H9 (cell line): Measurements from ENCODE around the gene ACAP1. TPM values are rescaled to one million over a fixed set of nuclear protein-coding genes. Genes with fewer than 3 reads are reported as not detected.

Experiments
- DNase-seq: peaks from one replicate; pipeline ENCODE4 v3.0.0-alpha.2; 2017
- H2AFZ ChIP-seq: one replicate; pipeline ENCODE4 v1.6.1; 2013; ENCODE audit warnings: mild to moderate bottlenecking, low read length, control low read depth, moderate library complexity
- H2AK5ac ChIP-seq: 2 replicates; pipeline ENCODE4 v1.6.1; 2013; ENCODE audit warnings: low read length, control low read depth, mixed read lengths; ENCODE audit not compliant: insufficient read length
- H2BK120ac ChIP-seq: one replicate; pipeline ENCODE4 v1.6.1; 2013; ENCODE audit warnings: low read depth, mild to moderate bottlenecking, low read length, control low read depth, inconsistent platforms; ENCODE audit not compliant: poor library complexity, severe bottlenecking
- H2BK12ac ChIP-seq: 2 replicates; pipeline ENCODE4 v1.6.1; 2013; ENCODE audit warnings: low read length, control low read depth, mixed read lengths, low read depth; ENCODE audit not compliant: insufficient read length
- H2BK15ac ChIP-seq: 2 replicates; pipeline ENCODE4 v1.6.1; 2013; ENCODE audit warnings: low read depth, low read length, control low read depth
- H2BK20ac ChIP-seq: one replicate; pipeline ENCODE4 v1.6.1; 2013; ENCODE audit warnings: low read depth, mild to moderate bottlenecking, low read length, control low read depth, inconsistent platforms; ENCODE audit not compliant: poor library complexity, severe bottlenecking
- H2BK5ac ChIP-seq: 2 replicates; pipeline ENCODE4 v1.6.1; 2013; ENCODE audit warnings: low read length, control low read depth, mixed read lengths; ENCODE audit not compliant: insufficient read length
- H3K14ac ChIP-seq: 2 replicates; pipeline ENCODE4 v1.6.1; 2013; ENCODE audit warnings: low read length, control low read depth; ENCODE audit not compliant: insufficient read depth
- H3K18ac ChIP-seq: 2 replicates; pipeline ENCODE4 v1.6.1; 2013; ENCODE audit warnings: low read depth, mild to moderate bottlenecking, mixed read lengths, low read length, control low read depth; ENCODE audit not compliant: insufficient read length
- H3K23ac ChIP-seq: 2 replicates; pipeline ENCODE4 v1.6.1; 2013; ENCODE audit warnings: low read length, control low read depth, mixed read lengths, low read depth; ENCODE audit not compliant: insufficient read length
- H3K23me2 ChIP-seq: 2 replicates; pipeline ENCODE4 v1.6.1; 2013; ENCODE audit warnings: low read depth, mild to moderate bottlenecking, mixed read lengths, low read length, control low read depth; ENCODE audit not compliant: insufficient read length, poor library complexity, severe bottlenecking
- H3K27ac ChIP-seq: 2 replicates; pipeline ENCODE4 v1.5.1; 2013; ENCODE audit warnings: low read length, control low read depth, mixed read lengths, low read depth; ENCODE audit not compliant: insufficient read length
- H3K27me3 ChIP-seq: 2 replicates; pipeline ENCODE4 v1.6.1; 2013; ENCODE audit warnings: low read length, control low read depth, inconsistent platforms; ENCODE audit not compliant: insufficient read depth
- H3K4ac ChIP-seq: 2 replicates; pipeline ENCODE4 v1.6.1; 2013; ENCODE audit warnings: low read depth, mild to moderate bottlenecking, control low read depth, inconsistent platforms, low read length, moderate library complexity
- H3K4me1 ChIP-seq: 2 replicates; pipeline ENCODE4 v1.6.1; 2013; ENCODE audit warnings: low read length, control low read depth, inconsistent platforms; ENCODE audit not compliant: insufficient read depth
- H3K4me2 ChIP-seq: 2 replicates; pipeline ENCODE4 v1.6.1; 2013; ENCODE audit warnings: low read length, control low read depth, mixed read lengths; ENCODE audit not compliant: insufficient read length, insufficient read depth
- H3K56ac ChIP-seq: 2 replicates; pipeline ENCODE4 v1.6.1; 2013; ENCODE audit warnings: low read depth, mild to moderate bottlenecking, mixed read lengths, low read length, control low read depth; ENCODE audit not compliant: insufficient read length
- H3K79me1 ChIP-seq: 2 replicates; pipeline ENCODE4 v1.6.1; 2013; ENCODE audit warnings: low read depth, mild to moderate bottlenecking, moderate library complexity, low read length, control low read depth, inconsistent platforms; ENCODE audit not compliant: insufficient read depth, poor library complexity, severe bottlenecking
- H3K79me2 ChIP-seq: 2 replicates; pipeline ENCODE4 v1.6.1; 2013; ENCODE audit warnings: low read length, control low read depth, inconsistent platforms; ENCODE audit not compliant: insufficient read depth
- H3K9ac ChIP-seq: 2 replicates; pipeline ENCODE4 v1.6.1; 2013; ENCODE audit warnings: low read length, control low read depth, mixed read lengths; ENCODE audit not compliant: insufficient read length; ENCODE audit errors: extremely low read depth
- H3K9me3 ChIP-seq: one replicate; pipeline ENCODE4 v1.6.1; 2013; ENCODE audit warnings: low read depth, low read length, inconsistent platforms; ENCODE audit not compliant: control insufficient read depth
- H3T11ph ChIP-seq: one replicate; pipeline ENCODE4 v1.6.1; 2013; ENCODE audit warnings: mild to moderate bottlenecking, low read length, control low read depth, inconsistent platforms
- H4K20me1 ChIP-seq: one replicate; pipeline ENCODE4 v1.6.1; 2013; ENCODE audit not compliant: control insufficient read depth, insufficient read length, insufficient read depth
- H4K5ac ChIP-seq: 2 replicates; pipeline ENCODE4 v1.6.1; 2013; ENCODE audit warnings: low read depth, mild to moderate bottlenecking, mixed read lengths, low read length, control low read depth; ENCODE audit not compliant: insufficient read length
- H4K8ac ChIP-seq: replicated peaks from 2 replicates; pipeline ENCODE4 v1.6.1; 2013; ENCODE audit warnings: low read length, control low read depth, mixed read lengths, low read depth; ENCODE audit not compliant: insufficient read length
- H4K91ac ChIP-seq: 2 replicates; pipeline ENCODE4 v1.6.1; 2013; ENCODE audit warnings: low read depth, mild to moderate bottlenecking, moderate library complexity, mixed read lengths, low read length, control low read depth; ENCODE audit not compliant: insufficient read length
- H3K27ac Mint-ChIP-seq, 3 experiments: 2 replicates in 2 of 3; 3 replicates in 1 of 3; pipeline ENCODE4 v1.8.0; 2020 to 2021; ENCODE audit warnings: mixed read lengths in 3 of 3, mild to moderate bottlenecking in 1 of 3, moderate library complexity in 1 of 3
- H3K27me3 Mint-ChIP-seq: 2 replicates; pipeline ENCODE4 v1.8.0; 2021; ENCODE audit warnings: low read depth, mild to moderate bottlenecking, moderate library complexity, mixed read lengths
- H3K36me3 Mint-ChIP-seq, 3 experiments: 2 replicates in 2 of 3; 3 replicates in 1 of 3; pipeline ENCODE4 v1.8.0; 2020 to 2021; ENCODE audit warnings: low read depth in 3 of 3, mixed read lengths in 3 of 3; ENCODE audit not compliant: insufficient read depth in 1 of 3
- H3K4me1 Mint-ChIP-seq, 2 experiments: 2 replicates each; pipeline ENCODE4 v1.8.0; 2020; ENCODE audit warnings: mixed read lengths in 2 of 2
- H3K4me3 Mint-ChIP-seq, 2 experiments: 2 replicates in 1 of 2; 3 replicates in 1 of 2; pipeline ENCODE4 v1.8.0; 2020 to 2021; ENCODE audit warnings: mild to moderate bottlenecking in 2 of 2, mixed read lengths in 2 of 2, moderate library complexity in 1 of 2
- H3K9me3 Mint-ChIP-seq, 2 experiments: 2 replicates in 1 of 2; 3 replicates in 1 of 2; pipeline ENCODE4 v1.8.0; 2020; ENCODE audit warnings: mild to moderate bottlenecking in 2 of 2, mixed read lengths in 2 of 2, moderate library complexity in 1 of 2
- WGBS: extraction: QIAGEN DNeasy Blood & Tissue Kit; methylation state at CpG from one replicate; pipeline ENCODE4 v1.1.7; 2013; ENCODE audit warnings: missing lambda C conversion rate, low lambda C conversion rate, mixed read lengths; ENCODE audit not compliant: insufficient read length; ENCODE audit errors: extremely low coverage; 5-methylcytosine and 5-hydroxymethylcytosine counted together
- total RNA-seq: library from RNA; stranded (reverse); gene quantifications from 2 replicates; pipeline ENCODE4 v1.2.1, GENCODE V29; 2021
- TF ChIP-seq, protein P1 (sequence below): fragments of 200-600 bp; sonication (generic); conservative IDR thresholded peaks from 3 replicates; pipeline ENCODE4 v1.8.0; 2021; ENCODE audit warnings: antibody characterized with exemption, mild to moderate bottlenecking

Gene ACAP1
- total RNA-seq, 1 experiment from 2014 or later = 18.2 TPM

DNA sequence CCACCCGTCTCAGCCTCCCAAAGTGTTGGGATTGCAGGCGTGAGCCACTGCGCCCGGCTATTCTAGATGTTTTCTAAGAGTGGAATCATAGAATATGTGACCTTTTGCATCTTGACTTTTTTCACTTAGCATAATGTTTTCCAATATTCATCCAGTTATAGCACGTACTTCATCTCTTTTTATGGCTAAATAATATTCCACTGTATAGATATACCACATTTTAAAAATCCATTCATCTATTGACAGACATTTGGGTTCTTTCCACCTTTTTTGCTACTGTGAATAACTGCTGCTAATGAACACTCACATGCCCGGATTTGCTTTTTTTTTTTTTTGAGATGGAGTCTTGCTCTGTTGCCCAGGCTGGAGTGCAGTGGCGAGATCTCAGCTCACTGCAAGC is 32.1 kb upstream of the ACAP1 start:
- peaks cover 2 to 10% (median 7%) of the 10 kb centered on the region in 3 experiments; a peak in 6 of 7 replicates for H3K36me3 Mint-ChIP-seq
- peaks cover 12% of the 10 kb centered on the region for H3K27me3 Mint-ChIP-seq
- no peak overlapping the region for H2BK15ac ChIP-seq
- H3K27me3 ChIP-seq = no peaks in the 10 kb centered on the region
- H3K56ac ChIP-seq = no peak overlapping the region
- no peak overlapping the region for H4K5ac ChIP-seq
- H3K27ac Mint-ChIP-seq = no peak overlapping the region
- peaks cover 2% of the 10 kb centered on the region; the same call in 1 of the 2 replicates for H3K4me1 ChIP-seq
- no peak overlapping the region for H3K23ac ChIP-seq
- WGBS = no CpG with 5 or more reads among the region's 7 CpGs
- H2BK120ac ChIP-seq = no peak overlapping the region
- no peak overlapping the region for H3K18ac ChIP-seq
- peaks cover 11% of the 10 kb centered on the region for H3K79me2 ChIP-seq
- H2BK12ac ChIP-seq = no peak overlapping the region
- no peak overlapping the region for H3K9ac ChIP-seq
- H4K91ac ChIP-seq = no peak overlapping the region
- H3K9me3 ChIP-seq = no peaks in the 10 kb centered on the region
- no peak overlapping the region for H3K27ac ChIP-seq
- peaks cover 0 to 6% of the 10 kb centered on the region in 2 experiments; a peak in 1 of 5 replicates for H3K9me3 Mint-ChIP-seq
- no peak overlapping the region for H2AK5ac ChIP-seq
- no peak overlapping the region for H2BK20ac ChIP-seq
- H2AFZ ChIP-seq = no peak overlapping the region
- no peak overlapping the region for H2BK5ac ChIP-seq
- no peak overlapping the region for H3K4ac ChIP-seq
- no peak for DNase-seq
- TF ChIP-seq, protein P1, sequence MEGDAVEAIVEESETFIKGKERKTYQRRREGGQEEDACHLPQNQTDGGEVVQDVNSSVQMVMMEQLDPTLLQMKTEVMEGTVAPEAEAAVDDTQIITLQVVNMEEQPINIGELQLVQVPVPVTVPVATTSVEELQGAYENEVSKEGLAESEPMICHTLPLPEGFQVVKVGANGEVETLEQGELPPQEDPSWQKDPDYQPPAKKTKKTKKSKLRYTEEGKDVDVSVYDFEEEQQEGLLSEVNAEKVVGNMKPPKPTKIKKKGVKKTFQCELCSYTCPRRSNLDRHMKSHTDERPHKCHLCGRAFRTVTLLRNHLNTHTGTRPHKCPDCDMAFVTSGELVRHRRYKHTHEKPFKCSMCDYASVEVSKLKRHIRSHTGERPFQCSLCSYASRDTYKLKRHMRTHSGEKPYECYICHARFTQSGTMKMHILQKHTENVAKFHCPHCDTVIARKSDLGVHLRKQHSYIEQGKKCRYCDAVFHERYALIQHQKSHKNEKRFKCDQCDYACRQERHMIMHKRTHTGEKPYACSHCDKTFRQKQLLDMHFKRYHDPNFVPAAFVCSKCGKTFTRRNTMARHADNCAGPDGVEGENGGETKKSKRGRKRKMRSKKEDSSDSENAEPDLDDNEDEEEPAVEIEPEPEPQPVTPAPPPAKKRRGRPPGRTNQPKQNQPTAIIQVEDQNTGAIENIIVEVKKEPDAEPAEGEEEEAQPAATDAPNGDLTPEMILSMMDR = no peak
- no peaks in the 10 kb centered on the region for H4K20me1 ChIP-seq
- H3K4me1 Mint-ChIP-seq = peaks cover 8% of the 10 kb centered on the region in 2 experiments
- no peak overlapping the region for H3K4me3 Mint-ChIP-seq
- H3K23me2 ChIP-seq = peaks cover 9% of the 10 kb centered on the region
- H3K14ac ChIP-seq = no peak overlapping the region
- no peak overlapping the region for H3K4me2 ChIP-seq
- no peaks in the 10 kb centered on the region for H3K79me1 ChIP-seq
- no peak overlapping the region for H4K8ac ChIP-seq
- H3T11ph ChIP-seq = no peak overlapping the region
